CD4-positive, alpha-beta T cell (primary cell): ENCODE data around the gene CASP9. TPM values are rescaled to one million over a fixed set of nuclear protein-coding genes. Genes with fewer than 3 reads are reported as not detected.

ENCODE experiments used
- ATAC-seq: fragments of 200-7000 bp; cut with Tn5 transposase; one replicate; pipeline ENCODE4 v1.10.0; 2022; ENCODE audit warnings: mild to moderate bottlenecking; ENCODE audit not compliant: poor library complexity
- CTCF ChIA-PET: fragments of 350-600 bp; sonication (Branson Sonifier 250); formaldehyde crosslinking; loops from one replicate; lab custom pipeline; 2021; ENCODE audit warnings: antibody characterized with exemption, inconsistent platforms; lab: Charles Lee
- POLR2A ChIA-PET: fragments of 350-600 bp; sonication (Branson Sonifier 250); formaldehyde crosslinking; loops from one replicate; lab custom pipeline; 2021; ENCODE audit warnings: antibody characterized with exemption, inconsistent platforms; lab: Charles Lee
- DNase-seq, 14 experiments: peaks; one replicate each; pipeline ENCODE4 v3.0.0-alpha.2; 2013 to 2020; ENCODE audit warnings: mixed read lengths in 2 of 14
- H3K27ac ChIP-seq, 2 donors: one replicate each; pipeline versions ENCODE4 v1.5.1 to v1.7.0; 2013; ENCODE audit warnings: low read length in 2 of 2, low read depth in 1 of 2, mild to moderate bottlenecking in 1 of 2
- H3K27me3 ChIP-seq, 2 experiments: 1 replicate in 1 of 2; 2 replicates in 1 of 2; pipeline versions ENCODE4 v1.6.1 to v1.7.0; 2013; ENCODE audit warnings: low read length in 2 of 2, control low read depth in 1 of 2, mild to moderate bottlenecking in 1 of 2, moderate library complexity in 1 of 2; ENCODE audit not compliant: insufficient read depth in 2 of 2, control insufficient read depth in 1 of 2
- H3K36me3 ChIP-seq: one replicate; pipeline ENCODE4 v1.6.1; 2013; ENCODE audit warnings: low read length, control low read depth; ENCODE audit not compliant: insufficient read depth
- H3K4me1 ChIP-seq: one replicate; pipeline ENCODE4 v1.6.1; 2013; ENCODE audit warnings: low read length, control low read depth; ENCODE audit not compliant: insufficient read depth
- H3K4me3 ChIP-seq: one replicate; pipeline ENCODE4 v1.5.1; 2013; ENCODE audit warnings: mild to moderate bottlenecking, low read length, moderate library complexity
- H3K9me3 ChIP-seq, 2 experiments: 1 replicate in 1 of 2; 2 replicates in 1 of 2; pipeline versions ENCODE4 v1.6.1 to v1.7.0; 2013; ENCODE audit warnings: low read length in 2 of 2, mild to moderate bottlenecking in 2 of 2, control low read depth in 1 of 2, moderate library complexity in 1 of 2; ENCODE audit not compliant: control insufficient read depth in 1 of 2, insufficient read depth in 1 of 2
- H3K27ac Mint-ChIP-seq: one replicate; pipeline ENCODE4 v1.8.0; 2020; ENCODE audit warnings: mixed read lengths
- H3K27me3 Mint-ChIP-seq: one replicate; pipeline ENCODE4 v1.8.0; 2021; ENCODE audit warnings: mixed read lengths
- H3K36me3 Mint-ChIP-seq: one replicate; pipeline ENCODE4 v1.8.0; 2021; ENCODE audit warnings: low read depth, mixed read lengths
- H3K4me1 Mint-ChIP-seq: one replicate; pipeline ENCODE4 v1.8.0; 2021; ENCODE audit warnings: low read depth, mixed read lengths
- H3K4me3 Mint-ChIP-seq: one replicate; pipeline ENCODE4 v1.8.0; 2020; ENCODE audit warnings: mild to moderate bottlenecking, mixed read lengths
- H3K9me3 Mint-ChIP-seq: one replicate; pipeline ENCODE4 v1.8.0; 2020; ENCODE audit warnings: mixed read lengths
- CTCF ChIP-seq: fragments of 200-600 bp; IDR thresholded peaks from one replicate; pipeline ENCODE4 v1.8.0; 2022; ENCODE audit warnings: antibody characterized with exemption, mild to moderate bottlenecking
- intact Hi-C, 2 experiments: fragments of 100-400 bp; cut with DNase I in 1 of 2; cut with micrococcal nuclease in 1 of 2; formaldehyde crosslinking; loops; one replicate each; pipeline versions ENCODE4 v1.15.1 to v1.9.0; 2023 to 2025; cut with DNase I, micrococcal nuclease
- total RNA-seq, 174 experiments: library from RNA in 2 of 174; stranded (reverse) in 2 of 174; gene quantifications; one replicate each; pipeline ENCODE4 v1.2.3 and lab custom pipeline; 2021 to 2026

CASP9 gene
- total RNA-seq, 2 experiments from 2014 or later, result 15.7 to 18.0 TPM

GRCh38 chr1:15558516-15558915 lies 34.5 kb upstream of the CASP9 start:
- no peaks in the 10 kb centered on the region for H3K27me3 ChIP-seq
- no peaks in the 10 kb centered on the region for H3K9me3 ChIP-seq
- Mint-ChIP-seq H3K27ac (no peak overlapping the region), H3K9me3 (no peaks in the 10 kb centered on the region), H3K4me1 (no peaks in the 10 kb centered on the region), H3K4me3 (no peak overlapping the region), H3K27me3 (no peaks in the 10 kb centered on the region), H3K36me3 (peaks cover 47% of the 10 kb centered on the region)
- no peak overlapping the region for H3K27ac ChIP-seq
- H3K4me3 ChIP-seq, result no peak overlapping the region
- no peak for ATAC-seq
- H3K4me1 ChIP-seq, result no peaks in the 10 kb centered on the region
- CTCF ChIA-PET, result no interaction called here
- H3K36me3 ChIP-seq, result peaks cover 41% of the 10 kb centered on the region
- TF ChIP-seq CTCF, result no peak
- intact Hi-C loops, result no loop called here
- no peak for DNase-seq
- POLR2A ChIA-PET, result no interaction called here

- intact Hi-C loops, result no loop called here
- Mint-ChIP-seq H3K4me1 (no peaks in the 10 kb centered on the region), H3K9me3 (no peaks in the 10 kb centered on the region), H3K27ac (no peak overlapping the region), H3K4me3 (no peak overlapping the region), H3K27me3 (no peaks in the 10 kb centered on the region), H3K36me3 (peaks cover 42% of the 10 kb centered on the region)
- ChIA-PET POLR2A (interaction anchor here (1.6 kb wide), 1 partner anchor 46 kb away, joined by 4 read pairs; no protein-coding TSS in a partner anchor), CTCF (no interaction called here)
- TF ChIP-seq CTCF, result no peak
- DNase-seq (no peak), ATAC-seq (no peak)
- H3K4me1 ChIP-seq, result no peaks in the 10 kb centered on the region
- no peaks in the 10 kb centered on the region for H3K9me3 ChIP-seq
- H3K4me3 ChIP-seq, result no peak overlapping the region
- peaks cover 35% of the 10 kb centered on the region for H3K36me3 ChIP-seq
- no peak overlapping the region for H3K27ac ChIP-seq
- H3K27me3 ChIP-seq, result no peaks in the 10 kb centered on the region
These were observed 33.6 kb upstream of the CASP9 start for GRCh38 chr1:15557594-15557993.

- Mint-ChIP-seq H3K27ac (no peak overlapping the region), H3K9me3 (no peaks in the 10 kb centered on the region), H3K36me3 (peaks cover 36% of the 10 kb centered on the region), H3K4me3 (no peak overlapping the region), H3K27me3 (no peaks in the 10 kb centered on the region), H3K4me1 (no peaks in the 10 kb centered on the region)
- Histone ChIP-seq H3K4me1 (no peaks in the 10 kb centered on the region), H3K27ac (no peak overlapping the region), H3K27me3 (no peaks in the 10 kb centered on the region), H3K4me3 (no peak overlapping the region), H3K9me3 (no peaks in the 10 kb centered on the region), H3K36me3 (peaks cover 29% of the 10 kb centered on the region)
- TF ChIP-seq CTCF, result no peak
- ATAC-seq (no peak), DNase-seq (no peak)
- intact Hi-C loops, result no loop called here
- ChIA-PET CTCF (no interaction called here), POLR2A (interaction anchor here (1.6 kb wide), 1 partner anchor 46 kb away, joined by 4 read pairs; no protein-coding TSS in a partner anchor)
These were observed 33.0 kb upstream of the CASP9 start for GRCh38 chr1:15557008-15557407.
